Measurements from ENCODE around the gene RPTOR. TPM values are rescaled to one million over a fixed set of nuclear protein-coding genes. Genes with fewer than 3 reads are reported as not detected.

Gene RPTOR
- polyA plus RNA-seq, 1 donor (not counting 4 experiments of a cell fraction or from before 2014, with no cell fraction given): 4.0 TPM

GRCh38 chr17:80989586-80989913 lies 444.9 kb downstream of the RPTOR start:
- H3K79me2 ChIP-seq (ENCODE audit: control insufficient read depth, insufficient read depth, low read length): peaks cover 10% of the 10 kb centered on the region
- H2AFZ ChIP-seq (ENCODE audit: control insufficient read depth, low read length): no peak overlapping the region
- H3K9ac ChIP-seq (ENCODE audit: control insufficient read depth, extremely low read depth, insufficient read depth, low read length): no peak overlapping the region
- DNase-seq (ENCODE audit: low read depth, low spot score): no peak
- no peak for TF ChIP-seq CTCF (optimal IDR thresholded peaks at IDR 0.05 in 1 of 3, IDR thresholded peaks at IDR 0.05 in 1 of 3, conservative IDR thresholded peaks at IDR 0.05 in 1 of 3; ENCODE audit: extremely low read depth in 1 of 3, insufficient read depth in 2 of 3, low read length in 3 of 3)
- TF ChIP-seq EZH2 (IDR thresholded peaks at IDR 0.05; ENCODE audit: low read length): no peak
- peaks cover 27% of the 10 kb centered on the region for H3K4me1 ChIP-seq (ENCODE audit: control insufficient read depth, extremely low read depth, insufficient read depth, low read length)
- dilution Hi-C loops (cut with MboI; ENCODE audit: extremely low pct_ligation_motif_present, low sequenced_read_pairs): no loop called here
- no peaks in the 10 kb centered on the region for H3K36me3 ChIP-seq (ENCODE audit: control insufficient read depth in 2 of 2, extremely low read depth in 1 of 2, insufficient read depth in 2 of 2, low read length in 2 of 2)
- peaks cover 12% of the 10 kb centered on the region for H3K27me3 ChIP-seq (ENCODE audit: control insufficient read depth, extremely low read depth, insufficient read depth, low read length)
- H3K4me2 ChIP-seq (ENCODE audit: control insufficient read depth, extremely low read depth, insufficient read depth, low read depth, low read length): peak overlapping the region; percentile 69
- H4K20me1 ChIP-seq (ENCODE audit: control insufficient read depth, extremely low read depth, insufficient read depth, low read length): no peaks in the 10 kb centered on the region
- H3K9me1 ChIP-seq (ENCODE audit: control insufficient read depth, extremely low read depth, insufficient read depth, low read length): no peaks in the 10 kb centered on the region
- H3K27ac ChIP-seq (ENCODE audit: control insufficient read depth, insufficient read depth, low read length): no peak overlapping the region
- H3K4me3 ChIP-seq (ENCODE audit: control insufficient read depth in 2 of 3, extremely low read depth in 1 of 3, insufficient read depth in 2 of 3, low read depth in 1 of 3, low read length in 3 of 3): no peak overlapping the region
- H3K9me3 ChIP-seq (ENCODE audit: control insufficient read depth, low read depth, low read length): no peaks in the 10 kb centered on the region
- FAIRE-seq: no peak

- FAIRE-seq: no peak
- dilution Hi-C loops (cut with MboI; ENCODE audit: extremely low pct_ligation_motif_present, low sequenced_read_pairs): no loop called here
- peaks cover 27% of the 10 kb centered on the region for H3K4me1 ChIP-seq (ENCODE audit: control insufficient read depth, extremely low read depth, insufficient read depth, low read length)
- peaks cover 12% of the 10 kb centered on the region for H3K27me3 ChIP-seq (ENCODE audit: control insufficient read depth, extremely low read depth, insufficient read depth, low read length)
- peak overlapping the region; percentile 79 for H3K4me2 ChIP-seq (ENCODE audit: control insufficient read depth, extremely low read depth, insufficient read depth, low read depth, low read length)
- peaks cover 10% of the 10 kb centered on the region for H3K79me2 ChIP-seq (ENCODE audit: control insufficient read depth, insufficient read depth, low read length)
- TF ChIP-seq CTCF (optimal IDR thresholded peaks at IDR 0.05 in 1 of 3, IDR thresholded peaks at IDR 0.05 in 1 of 3, conservative IDR thresholded peaks at IDR 0.05 in 1 of 3; ENCODE audit: extremely low read depth in 1 of 3, insufficient read depth in 2 of 3, low read length in 3 of 3) (no peak), EZH2 (IDR thresholded peaks at IDR 0.05; ENCODE audit: low read length) (no peak)
- peak overlapping the region; percentile 74 to 84 (median 76) for H3K4me3 ChIP-seq (ENCODE audit: control insufficient read depth in 2 of 3, extremely low read depth in 1 of 3, insufficient read depth in 2 of 3, low read depth in 1 of 3, low read length in 3 of 3)
- DNase-seq (ENCODE audit: low read depth, low spot score): no peak
- peaks cover 3 to 5% of the 10 kb centered on the region in 2 experiments for H3K36me3 ChIP-seq (ENCODE audit: control insufficient read depth in 2 of 2, extremely low read depth in 1 of 2, insufficient read depth in 2 of 2, low read length in 2 of 2)
- peak overlapping the region; percentile 93 for H2AFZ ChIP-seq (ENCODE audit: control insufficient read depth, low read length)
- no peaks in the 10 kb centered on the region for H3K9me3 ChIP-seq (ENCODE audit: control insufficient read depth, low read depth, low read length)
- no peaks in the 10 kb centered on the region for H3K9me1 ChIP-seq (ENCODE audit: control insufficient read depth, extremely low read depth, insufficient read depth, low read length)
- H4K20me1 ChIP-seq (ENCODE audit: control insufficient read depth, extremely low read depth, insufficient read depth, low read length): no peaks in the 10 kb centered on the region
- peak overlapping the region; percentile 6 for H3K27ac ChIP-seq (ENCODE audit: control insufficient read depth, insufficient read depth, low read length)
- H3K9ac ChIP-seq (ENCODE audit: control insufficient read depth, extremely low read depth, insufficient read depth, low read length): peak overlapping the region; percentile 76
Observed at GRCh38 chr17:80990921-80991644, 446.4 kb downstream of the RPTOR start.

Measured in keratinocyte (primary cell).